Activated naive CD8-positive, alpha-beta T cell treated with anti-CD3 and anti-CD28 coated beads, Interleukin-2, amount 50 U/mL, for 16 hours (primary cell): ENCODE data around the gene FAM168A.

Experiments used
- DNase-seq: peaks from one replicate; pipeline ENCODE4 v3.0.0-alpha.2; 2020; ENCODE audit warnings: low read depth, low spot score

Gene FAM168A

DNA sequence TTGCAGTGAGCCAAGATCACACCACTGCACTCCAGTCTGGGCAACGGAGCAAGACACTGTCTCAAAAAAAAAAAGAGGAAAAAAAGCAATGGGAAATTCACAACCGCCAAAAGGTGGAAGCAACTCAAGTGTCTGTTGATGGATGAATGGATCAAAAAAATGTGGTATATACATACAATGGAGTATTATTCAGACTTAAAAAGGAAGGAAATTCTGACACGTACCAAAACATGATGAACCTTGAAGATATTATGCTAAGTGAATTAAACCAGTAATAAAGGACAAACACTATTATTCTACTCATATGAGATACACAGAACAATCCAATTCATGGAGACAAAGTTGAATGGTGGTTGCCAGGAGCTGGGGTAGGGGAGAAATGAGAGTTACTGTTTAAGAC lies 40.9 kb downstream of the FAM168A start:
- no peak for DNase-seq

DNA sequence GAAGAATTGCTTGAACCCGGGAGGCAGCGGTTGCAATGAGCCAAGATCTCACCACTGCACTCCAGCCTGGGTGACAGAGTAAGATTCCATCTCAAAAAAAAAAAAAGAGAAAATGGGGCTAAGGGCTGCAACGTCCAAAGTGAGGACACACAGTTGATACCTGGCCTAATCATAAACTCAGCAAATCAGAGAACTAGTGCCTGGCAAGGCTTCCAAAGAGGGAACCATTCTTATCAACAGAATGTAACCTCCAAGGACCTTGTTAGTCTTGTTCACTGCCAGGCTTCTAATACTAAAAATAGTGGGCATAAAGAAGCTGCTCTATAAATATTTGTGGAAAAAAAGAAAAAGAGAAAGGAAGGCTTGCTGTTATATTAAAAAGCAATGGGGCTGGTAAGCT lies 42.3 kb downstream of the FAM168A start:
- no peak for DNase-seq

GRCh38 chr11:73554671-73555320 lies 43.1 kb downstream of the FAM168A start:
- DNase-seq, result no peak

GRCh38 chr11:73553266-73553665 lies 44.6 kb downstream of the FAM168A start:
- no peak for DNase-seq

DNA sequence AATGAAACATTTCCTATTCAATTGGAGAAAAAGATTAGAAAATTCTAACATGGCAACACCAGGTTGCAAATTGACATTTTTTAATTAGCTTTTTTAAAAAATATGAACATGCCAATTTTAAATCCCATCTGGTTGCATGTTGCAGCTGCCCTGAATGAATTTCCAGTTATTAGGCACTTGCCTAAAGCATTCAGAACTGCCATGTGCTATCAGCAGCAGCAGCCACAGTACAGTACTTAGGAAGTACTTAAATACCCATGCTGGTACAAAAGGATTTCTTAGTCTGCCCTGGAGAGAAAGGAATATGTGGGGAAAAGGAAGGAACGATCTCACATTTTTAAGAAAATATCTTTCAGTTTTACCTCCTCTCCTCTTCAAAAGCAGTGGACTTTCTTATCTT lies 46.2 kb downstream of the FAM168A start:
- DNase-seq, result no peak

GRCh38 chr11:73549376-73549775 lies 48.5 kb downstream of the FAM168A start:
- no peak for DNase-seq

DNA sequence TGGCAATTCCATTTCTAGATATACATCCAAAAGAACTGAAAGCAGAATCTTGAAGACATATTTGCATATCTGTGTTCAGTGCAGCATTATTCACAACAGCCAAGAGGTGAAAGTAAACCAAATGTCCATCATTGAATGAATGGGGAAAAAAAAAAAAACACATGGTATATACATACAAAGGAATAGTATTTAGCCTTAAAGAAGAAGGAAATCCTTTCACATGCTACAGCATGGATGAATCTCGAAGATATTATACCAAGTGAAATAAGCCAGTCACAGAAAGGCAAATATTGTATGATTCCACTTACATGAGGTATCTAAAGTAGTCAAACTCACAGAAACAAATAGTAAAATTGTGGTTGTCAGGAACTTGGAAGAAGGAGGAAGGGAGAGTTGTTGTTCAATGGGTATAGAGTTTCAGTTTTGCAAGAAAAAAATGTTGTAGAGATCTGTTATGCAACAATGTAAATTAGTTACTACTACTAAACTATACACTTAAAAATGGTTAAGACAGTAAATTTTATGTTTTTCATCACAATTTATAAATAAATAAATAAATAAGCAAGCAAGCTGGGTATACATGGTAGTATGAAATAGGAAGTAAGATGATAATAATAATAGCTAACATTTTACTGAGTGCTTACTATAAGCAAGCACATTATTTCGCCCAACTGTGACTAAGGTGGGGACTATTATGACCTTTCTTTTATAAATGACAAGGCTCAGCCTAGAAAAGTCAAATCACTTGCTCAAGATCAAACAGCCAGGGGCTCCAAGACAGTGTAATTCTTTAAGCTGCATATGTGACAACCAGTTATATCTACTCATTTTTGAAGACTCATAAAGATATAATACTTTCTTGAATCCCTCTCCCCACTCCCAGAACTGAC lies 50.0 kb downstream of the FAM168A start:
- no peak for DNase-seq

- DNase-seq, result no peak
Observed at GRCh38 chr11:73542175-73542574, 55.7 kb downstream of the FAM168A start.

GRCh38 chr11:73539506-73540084 lies 58.3 kb downstream of the FAM168A start:
- DNase-seq, result no peak

DNA sequence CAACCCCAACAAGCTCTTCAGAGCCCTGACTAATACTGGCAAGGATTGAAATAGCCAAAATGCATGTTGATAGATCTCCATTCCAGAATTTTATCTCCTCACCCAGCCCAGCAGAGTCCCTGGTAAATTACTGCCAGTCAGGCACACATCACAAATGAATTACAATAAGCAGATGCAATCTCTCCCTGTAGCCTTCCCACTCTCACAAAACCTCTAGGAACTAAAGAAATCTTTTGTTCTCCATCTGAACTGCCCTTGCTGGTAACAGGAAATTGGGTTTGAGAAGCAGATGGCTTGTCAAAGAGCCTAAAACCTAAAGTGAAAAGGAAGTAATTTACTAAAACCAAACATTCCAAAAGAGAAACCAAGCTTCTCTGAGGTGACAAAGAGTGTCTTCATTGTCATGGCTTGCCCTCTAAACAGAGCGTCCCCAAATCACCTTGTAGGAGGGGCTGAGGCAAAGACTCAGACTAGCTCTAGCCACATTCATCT lies 59.5 kb downstream of the FAM168A start:
- DNase-seq, result no peak

DNA sequence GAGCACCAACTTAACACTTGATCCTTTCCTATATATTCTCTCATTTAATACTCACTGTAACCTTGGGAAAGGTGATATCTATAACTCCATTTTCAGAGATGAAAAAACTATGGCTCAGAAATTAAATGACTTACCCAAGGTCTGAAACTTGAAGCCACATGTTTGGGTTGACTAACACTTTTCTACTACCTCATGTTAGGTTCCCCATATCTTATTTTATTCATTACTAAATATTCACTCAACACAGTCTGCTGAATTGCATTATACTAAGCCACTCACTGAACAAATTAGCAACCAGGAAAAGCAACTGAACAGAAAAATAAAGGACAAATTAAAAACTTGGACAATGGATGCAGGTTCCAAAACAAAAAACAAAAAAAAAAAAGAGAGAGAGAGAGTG lies 59.9 kb downstream of the FAM168A start:
- no peak for DNase-seq

DNA sequence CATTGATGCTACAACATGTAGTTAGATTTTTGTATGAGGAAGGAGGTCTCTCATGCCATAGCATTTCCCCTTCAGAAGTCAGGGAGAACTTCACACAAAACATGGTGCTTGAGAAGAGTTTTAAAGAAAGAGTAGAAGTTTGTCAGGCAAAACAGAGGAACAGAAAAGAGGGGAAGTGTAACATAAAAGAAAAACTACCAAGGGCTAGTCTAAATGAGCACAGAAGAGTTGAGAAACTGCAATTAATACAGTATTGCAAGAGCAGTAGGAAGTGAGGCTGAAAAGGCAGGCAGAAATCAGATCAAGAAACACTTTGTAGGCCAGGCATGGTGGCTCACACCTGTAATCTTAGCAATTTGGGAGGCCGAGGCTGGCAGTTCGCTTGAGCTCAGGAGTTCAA lies 61.0 kb downstream of the FAM168A start:
- no peak for DNase-seq

DNA sequence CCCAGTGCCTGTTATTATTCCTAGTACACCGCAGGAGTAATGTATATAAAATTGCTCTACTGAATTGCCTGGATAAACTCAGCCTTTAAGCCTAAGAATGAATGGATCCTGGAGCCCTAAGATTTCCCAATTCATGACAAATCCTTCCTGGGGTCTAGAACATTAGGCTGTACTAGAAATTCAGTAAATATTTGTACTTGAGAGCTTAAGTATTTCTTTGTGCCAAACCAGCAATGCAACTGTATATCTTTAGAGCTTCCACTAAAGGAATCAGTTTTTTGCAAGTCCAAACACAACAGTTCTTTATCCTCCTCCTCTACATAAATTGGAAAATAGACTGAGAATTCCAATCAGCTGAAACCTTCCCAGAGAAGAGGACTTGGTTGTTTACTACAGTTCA lies 65.6 kb downstream of the FAM168A start:
- no peak for DNase-seq

DNA sequence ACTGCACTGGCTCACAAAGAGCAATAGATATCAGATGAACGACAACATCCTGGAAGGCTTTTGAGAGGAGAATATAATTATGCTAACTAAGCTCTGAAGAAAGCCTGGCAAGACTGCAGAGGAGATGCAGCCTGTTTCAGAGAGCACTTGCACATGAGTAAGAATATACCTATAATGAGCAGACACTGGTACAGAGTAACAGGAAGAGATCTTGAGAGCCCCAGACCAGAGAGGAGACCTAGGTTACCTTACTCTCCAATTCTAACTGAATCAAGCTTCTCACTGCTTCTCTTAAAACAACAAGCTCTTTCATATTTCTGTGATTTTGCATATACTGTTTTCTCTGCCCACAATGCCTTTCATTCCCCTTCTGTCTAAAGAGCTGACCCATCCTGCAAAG lies 66.5 kb downstream of the FAM168A start:
- no peak for DNase-seq

- no peak for DNase-seq
Observed at GRCh38 chr11:73530109-73530508, 67.8 kb downstream of the FAM168A start.

GRCh38 chr11:73529204-73529530 lies 68.7 kb downstream of the FAM168A start:
- no peak for DNase-seq

- DNase-seq, result no peak
Observed at GRCh38 chr11:73528483-73529203, 69.3 kb downstream of the FAM168A start.

DNA sequence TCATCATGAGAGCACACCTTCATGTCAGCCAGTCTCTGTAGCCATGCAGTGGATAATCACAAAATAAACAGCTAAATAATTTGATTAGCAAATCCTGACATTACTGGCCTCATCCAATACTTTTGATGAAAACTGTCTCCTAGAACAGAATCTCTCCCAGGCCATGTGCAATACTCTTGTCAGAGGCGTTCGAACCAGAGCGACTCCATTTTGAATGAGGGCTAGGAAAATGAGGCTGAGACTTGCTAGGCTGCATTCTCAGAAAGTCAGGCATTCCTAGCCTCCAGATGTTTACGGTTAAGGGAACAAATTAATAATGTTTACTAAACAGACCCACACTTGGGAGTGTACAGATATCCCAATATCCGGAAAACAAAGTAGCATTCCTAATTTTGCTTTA lies 69.9 kb downstream of the FAM168A start:
- no peak for DNase-seq

DNA sequence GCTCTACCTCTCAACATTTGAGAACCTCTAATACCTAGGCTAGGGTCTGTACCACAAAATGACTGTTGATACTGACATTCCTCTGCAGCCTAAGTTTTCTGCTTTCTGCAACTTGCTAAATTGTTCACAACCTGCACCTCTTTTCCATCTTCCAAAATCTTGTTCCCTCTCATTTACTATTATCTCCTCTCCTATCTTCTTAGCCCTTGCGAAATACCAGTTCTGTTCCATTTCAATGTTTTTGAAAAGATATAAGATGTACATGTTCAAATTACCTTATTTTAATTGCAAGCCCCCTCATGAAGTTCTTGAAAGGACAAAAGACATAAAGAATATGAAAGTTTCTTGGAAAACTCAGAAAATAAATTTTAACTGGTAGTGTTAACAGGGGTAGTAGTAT lies 72.3 kb downstream of the FAM168A start:
- no peak for DNase-seq

DNA sequence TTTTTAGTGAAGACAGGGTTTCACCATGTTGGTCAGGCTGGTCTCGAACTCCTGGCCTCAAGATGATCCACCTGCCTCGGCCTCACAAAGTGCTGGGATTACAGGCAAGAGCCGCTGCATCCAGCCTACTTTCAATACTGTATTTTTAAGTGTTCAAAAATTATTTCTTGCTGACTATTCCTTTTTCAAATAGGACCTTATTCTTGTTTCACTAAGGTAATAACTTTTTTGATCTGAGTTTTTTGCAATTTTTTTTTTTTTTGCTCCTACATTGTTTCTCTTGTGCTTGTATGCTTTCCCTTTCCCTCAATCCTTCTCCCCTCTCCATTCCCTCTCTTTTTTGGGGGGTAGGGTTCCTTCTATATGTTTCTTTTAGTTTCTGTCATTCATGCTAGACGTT lies 73.1 kb downstream of the FAM168A start:
- no peak for DNase-seq

DNA sequence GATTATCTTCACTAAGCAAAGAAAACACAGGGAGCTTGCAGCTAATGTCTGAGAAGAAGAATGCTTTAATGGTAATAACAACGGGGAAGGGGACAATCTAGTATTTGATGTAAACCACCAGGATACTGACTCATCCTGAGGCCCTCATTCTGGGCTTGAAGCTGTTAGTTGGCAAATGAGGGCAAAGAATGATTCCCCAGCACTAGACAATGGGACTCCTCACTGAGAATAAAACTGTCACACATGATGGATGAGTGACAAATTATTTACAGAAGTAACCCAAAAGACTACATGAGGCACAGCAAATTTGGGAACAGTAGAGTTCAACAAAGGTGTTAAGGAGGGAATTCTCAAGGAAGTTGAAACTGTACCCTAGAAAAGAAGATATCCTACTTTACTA lies 76.3 kb downstream of the FAM168A start:
- DNase-seq, result no peak

DNA sequence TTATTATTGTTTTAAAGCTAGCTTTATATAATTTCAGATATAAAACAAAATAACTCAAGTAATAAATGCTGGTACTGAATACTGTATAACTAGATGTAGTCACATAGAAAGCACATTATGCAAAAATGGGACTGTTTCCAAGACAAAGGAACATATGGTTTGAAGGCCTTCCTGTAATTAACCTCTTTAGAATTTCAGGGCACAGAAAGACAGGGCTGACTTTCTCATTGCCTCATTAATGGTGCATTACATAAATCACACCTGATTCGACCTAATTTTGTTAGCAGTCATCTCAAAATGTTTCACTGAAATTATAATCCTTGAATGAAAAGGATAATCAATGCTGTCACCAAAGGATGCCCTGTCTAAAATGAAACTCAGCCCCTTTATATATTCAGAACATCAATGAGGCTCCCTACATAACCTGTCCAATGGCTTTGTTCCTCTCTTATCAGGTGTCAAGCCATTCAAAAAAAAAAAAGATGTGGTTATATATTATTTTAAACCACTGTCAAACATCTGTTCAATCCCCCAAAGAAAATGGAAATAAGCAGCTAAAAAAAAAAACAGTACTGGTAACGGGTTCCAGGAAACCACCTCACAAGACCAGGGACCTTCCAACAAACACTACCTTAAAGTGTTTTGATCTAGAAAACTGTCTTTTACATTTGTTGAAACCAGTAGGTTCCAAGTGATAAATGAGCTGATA lies 77.4 kb downstream of the FAM168A start:
- DNase-seq, result no peak
